Inflammatory macrophage (primary cell): ENCODE measurements around the gene DHRS2.
"Not testable (repeated sequence)": the region's sequence is repeated elsewhere in the genome, so short reads cannot be mapped to it uniquely, and the experiment has no call there.

ENCODE experiments used
- DNase-seq, 2 donors: peaks; one replicate each; pipeline ENCODE4 v3.0.0-alpha.2; 2020 to 2022
- total RNA-seq, 18 experiments: gene quantifications; one replicate each; lab custom pipeline; 2026; ENCODE audit warnings: mixed read lengths in 6 of 18, inconsistent platforms in 2 of 18; lab: John Stamatoyannopoulos, UW

The DHRS2 gene
- total RNA-seq = 0 to 0.19 (median 0.03) reads per million in 18 experiments

GRCh38 chr14:23636317-23637211 lies at the start of gene DHRS2:
TSS of gene DHRS2 (plus strand) at chr14:23636364. CDS start at chr14:23638865, 2,501 bp downstream.
- DNase-seq = no peak

GRCh38 chr14:23588884-23589598 lies 47.1 kb upstream of the DHRS2 start:
- DNase-seq = peak; percentile 86 to 87

DNA sequence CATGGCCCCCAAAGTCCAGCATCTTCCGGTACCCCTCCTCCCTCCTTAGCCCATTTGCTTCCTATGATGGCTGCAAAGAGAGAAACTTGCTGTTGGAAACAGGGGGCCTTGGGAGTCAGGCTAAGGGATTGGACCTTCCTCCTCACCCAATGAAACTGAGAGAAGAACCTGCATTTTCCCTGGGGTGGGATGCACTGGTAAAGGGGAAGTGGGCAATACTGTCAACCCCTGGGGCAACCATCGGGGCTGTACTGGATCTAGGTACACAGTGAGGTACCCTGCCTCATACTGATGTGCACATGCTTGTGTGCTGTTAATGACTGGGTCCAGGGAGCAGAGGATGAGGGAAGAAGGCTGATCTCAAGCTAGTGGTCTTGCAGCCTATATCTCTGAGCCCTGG lies 46.6 kb upstream of the DHRS2 start:
- DNase-seq = no peak

GRCh38 chr14:23590198-23590597 lies 46.0 kb upstream of the DHRS2 start:
- no peak for DNase-seq

- DNase-seq = not testable (repeated sequence)
These were observed 42.0 kb upstream of the DHRS2 start for GRCh38 chr14:23594191-23594590.

DNA sequence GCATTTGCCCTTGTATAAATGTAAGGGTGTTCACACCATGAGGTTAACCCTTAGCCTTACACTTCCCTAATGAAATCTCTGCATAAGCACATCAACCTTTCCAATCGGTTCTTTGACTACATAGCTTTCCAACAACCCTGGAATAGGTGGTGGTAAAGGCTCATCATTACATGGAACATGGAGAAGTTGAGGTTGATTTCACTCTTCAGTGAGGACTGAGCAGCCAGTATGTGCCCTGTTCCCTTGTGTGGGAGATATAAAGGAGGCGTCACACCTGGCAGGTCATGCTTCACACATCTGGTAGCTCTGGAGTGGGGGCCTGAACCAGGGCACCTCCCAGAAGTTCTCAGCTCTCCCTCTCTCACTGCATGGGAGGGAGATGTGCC lies 35.8 kb upstream of the DHRS2 start:
- no peak for DNase-seq

GRCh38 chr14:23600806-23601205 lies 35.4 kb upstream of the DHRS2 start:
- no peak for DNase-seq

- no peak for DNase-seq
These were observed 34.7 kb upstream of the DHRS2 start for GRCh38 chr14:23601424-23601823.

DNA sequence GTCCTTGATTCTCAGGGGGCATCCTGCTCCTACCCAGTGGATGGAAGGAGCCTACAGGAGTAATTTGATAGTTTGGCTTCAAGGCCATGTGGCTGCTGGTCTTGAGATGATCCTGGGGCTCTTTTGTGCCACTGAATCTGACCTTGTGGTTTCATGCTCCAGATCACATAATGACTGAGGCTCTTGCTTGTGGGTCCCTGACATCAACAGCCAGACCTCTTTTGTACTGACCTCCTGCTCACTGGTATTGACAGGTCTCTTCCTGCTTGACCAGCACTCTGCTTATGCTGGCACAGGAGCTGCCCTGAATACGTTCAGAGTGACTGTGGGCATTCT lies 34.4 kb upstream of the DHRS2 start:
- no peak for DNase-seq

DNA sequence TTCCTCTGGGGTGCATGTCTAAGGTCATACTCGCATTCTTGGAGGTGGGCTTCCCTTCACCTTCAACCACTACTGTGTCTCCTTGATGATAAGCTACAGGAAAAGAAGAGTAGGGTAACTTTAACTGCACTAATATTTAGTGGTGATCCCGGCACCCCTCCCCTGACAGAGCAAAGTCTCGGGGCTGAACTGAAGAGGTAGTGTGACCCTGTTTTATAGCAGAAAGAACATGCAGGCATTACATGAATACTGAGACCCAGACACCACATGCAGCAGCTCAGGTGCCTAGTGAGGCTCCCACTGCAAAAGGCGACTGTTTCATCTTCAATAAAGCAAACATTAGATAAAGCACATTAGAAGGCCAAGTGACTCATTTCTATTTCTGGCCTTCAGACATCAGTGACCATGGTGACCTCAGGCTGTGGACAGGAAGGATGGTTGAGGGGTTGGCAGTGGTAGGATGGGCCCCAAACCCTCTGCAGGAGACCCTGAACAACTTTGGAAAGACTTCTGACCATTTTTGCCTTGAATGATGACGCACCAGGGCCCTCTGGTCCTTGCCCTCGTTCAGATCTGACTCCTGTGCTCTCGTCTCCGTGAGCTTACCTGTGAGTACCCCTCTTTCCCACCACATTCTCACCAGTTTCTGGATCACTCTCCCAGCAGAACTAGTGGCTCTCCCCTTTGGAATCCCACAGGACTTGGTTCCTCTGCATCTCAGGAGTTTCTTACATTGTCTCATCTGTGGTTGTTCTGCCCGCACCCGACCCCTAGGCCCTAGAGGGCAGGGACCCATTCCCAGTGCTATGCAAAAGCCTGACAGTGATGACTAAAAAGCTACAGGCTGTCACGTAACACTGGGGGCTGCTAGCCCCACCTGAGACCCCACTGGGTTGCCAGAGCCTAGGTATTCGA lies 33.7 kb upstream of the DHRS2 start:
- no peak for DNase-seq

DNA sequence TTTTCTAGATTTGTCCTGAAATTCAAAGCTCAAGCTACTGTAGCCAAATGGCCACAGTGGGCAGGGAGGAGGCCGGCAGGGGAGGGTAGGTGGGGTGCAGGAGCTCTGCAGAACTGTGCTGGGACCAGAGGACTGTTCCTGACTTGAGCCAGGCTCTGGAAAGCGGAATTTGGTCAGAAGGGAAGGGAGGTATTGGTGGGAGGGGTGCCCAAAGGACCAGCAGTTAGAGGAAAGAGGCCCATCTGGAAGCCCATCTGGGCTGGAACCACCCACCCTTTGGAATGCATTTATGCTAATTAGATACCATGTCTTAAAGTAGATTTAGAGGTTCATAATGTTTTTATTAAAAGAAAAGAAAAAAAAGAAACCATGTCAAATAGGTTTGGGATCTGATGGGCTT lies 33.1 kb upstream of the DHRS2 start:
- DNase-seq = no peak

DNA sequence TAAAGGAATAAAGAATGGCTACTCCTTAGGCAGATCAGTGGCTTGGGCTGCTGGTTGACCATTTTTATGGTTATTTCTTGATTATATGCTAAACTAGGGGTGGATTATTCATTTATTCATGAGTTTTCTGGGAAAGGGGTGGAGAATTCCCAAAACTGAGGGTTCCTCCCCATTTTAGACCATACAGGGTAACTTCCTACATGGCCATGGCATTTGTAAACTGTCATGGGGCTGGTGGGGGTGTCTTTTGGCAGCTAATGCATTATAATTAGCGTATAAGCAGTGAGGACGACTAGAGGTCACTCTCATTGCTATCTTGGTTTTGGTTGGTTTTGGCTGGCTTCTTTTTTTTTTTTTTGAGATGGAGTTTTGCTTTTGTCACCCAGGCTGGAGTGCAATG lies 32.0 kb upstream of the DHRS2 start:
- DNase-seq = no peak

DNA sequence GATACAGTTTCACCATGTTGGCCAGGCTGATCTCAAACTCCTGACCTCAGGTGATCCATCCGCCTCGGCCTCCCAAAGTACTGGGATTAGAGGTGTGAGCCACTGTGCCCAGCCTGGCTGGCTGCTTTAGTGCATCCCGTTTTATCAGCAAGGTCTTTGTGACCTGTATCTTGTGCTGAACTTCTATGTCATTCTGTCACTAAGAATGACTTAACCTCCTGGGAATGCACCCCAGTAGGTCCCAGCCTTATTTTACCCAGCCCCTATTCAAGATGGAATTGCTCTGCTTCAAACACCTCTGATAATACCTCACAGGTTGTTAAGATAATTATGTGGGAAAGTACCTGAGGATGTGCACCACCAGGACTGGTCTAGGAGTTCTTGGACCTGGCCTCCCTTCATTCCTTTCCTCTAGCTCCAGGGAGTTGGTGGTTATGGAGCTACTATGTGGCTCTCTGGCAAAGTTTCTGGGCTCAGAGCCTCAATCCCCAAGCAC lies 31.4 kb upstream of the DHRS2 start:
- DNase-seq = no peak

- no peak for DNase-seq
These were observed 30.1 kb upstream of the DHRS2 start for GRCh38 chr14:23605931-23606585.

DNA sequence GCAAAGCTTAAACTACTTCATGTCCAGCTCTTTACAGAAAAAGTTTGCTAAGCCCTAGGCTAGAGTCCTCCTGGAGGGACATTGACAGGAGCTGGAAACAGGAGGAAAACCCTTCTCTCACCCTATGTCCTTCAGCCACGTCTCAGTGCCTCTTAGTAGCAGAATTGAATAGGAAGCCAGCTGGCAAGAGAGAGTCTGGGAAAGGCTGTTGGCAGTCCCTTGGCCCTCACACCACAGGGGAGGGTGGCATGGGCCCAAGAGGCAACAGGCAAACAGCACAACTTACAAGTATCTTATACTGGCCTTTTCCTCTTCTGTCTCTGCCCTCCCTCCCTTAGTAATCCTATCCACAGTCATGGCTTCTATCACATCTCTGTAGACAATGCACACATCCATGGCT lies 27.7 kb upstream of the DHRS2 start:
- DNase-seq = no peak

GRCh38 chr14:23609001-23609400 lies 27.2 kb upstream of the DHRS2 start:
- no peak for DNase-seq

DNA sequence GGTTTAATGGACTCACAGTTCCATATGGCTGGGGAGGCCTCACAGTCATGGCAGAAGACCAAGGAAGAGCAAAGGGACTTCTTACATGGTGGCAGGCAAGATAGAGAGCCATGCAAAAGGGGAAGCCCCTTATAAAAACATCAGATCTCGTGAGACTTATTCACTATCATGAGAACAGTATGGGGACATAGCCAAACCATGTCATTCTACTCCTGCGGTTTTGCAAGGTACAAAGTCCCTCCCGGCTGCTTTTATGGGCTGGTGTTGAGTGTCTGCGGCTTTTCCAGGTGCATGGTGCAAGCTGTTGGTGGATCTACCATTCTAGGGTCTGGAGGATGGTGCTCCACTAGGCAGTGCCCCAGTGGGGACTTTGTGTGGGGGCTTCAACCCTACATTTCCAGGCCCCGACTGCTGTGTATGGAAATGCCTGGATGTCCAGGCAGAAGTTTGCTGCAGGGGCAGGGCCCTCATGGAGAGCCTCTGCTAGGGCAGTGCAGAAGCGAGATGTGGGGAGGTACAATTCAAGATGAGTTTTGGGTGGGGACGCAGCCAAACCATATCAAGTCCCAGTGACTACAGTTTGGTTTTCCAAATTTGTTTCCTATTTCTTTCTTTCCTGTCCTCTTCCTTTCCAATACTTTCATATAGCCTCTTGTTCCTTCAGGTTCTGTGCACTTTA lies 26.6 kb upstream of the DHRS2 start:
- DNase-seq = not testable (repeated sequence)

GRCh38 chr14:23610090-23610814 lies 25.9 kb upstream of the DHRS2 start:
- no peak for DNase-seq

DNA sequence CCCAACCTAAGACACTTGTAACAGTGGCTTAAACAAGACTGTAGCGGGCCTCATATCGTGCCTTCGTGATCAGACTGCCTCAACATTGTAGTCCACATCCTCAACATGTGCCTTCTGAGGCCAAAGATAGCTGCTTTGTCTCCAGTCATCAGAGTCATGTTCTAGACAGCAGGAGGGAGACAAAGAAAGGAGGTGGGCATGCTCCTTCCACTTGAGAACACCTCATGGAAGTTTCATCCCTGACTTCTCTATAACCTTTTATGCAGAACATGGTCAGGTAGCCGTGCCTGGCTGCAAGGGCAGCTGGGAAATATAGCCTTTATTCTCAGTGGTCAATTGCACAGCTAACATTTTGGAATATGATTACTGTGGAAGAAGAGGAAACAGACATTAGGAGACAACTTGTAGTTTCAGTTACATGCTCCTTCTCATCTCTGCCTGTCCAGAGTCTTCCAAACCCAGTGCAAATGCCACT lies 25.3 kb upstream of the DHRS2 start:
- DNase-seq = no peak

- DNase-seq = no peak
These were observed 23.8 kb upstream of the DHRS2 start for GRCh38 chr14:23612354-23612732.

- DNase-seq = no peak
These were observed 23.4 kb upstream of the DHRS2 start for GRCh38 chr14:23612802-23613201.
